CD4-positive, alpha-beta T cell (primary cell): ENCODE measurements around the gene PRICKLE2. TPM values are rescaled to one million over a fixed set of nuclear protein-coding genes. Genes with fewer than 3 reads are reported as not detected.

Source experiments
- ATAC-seq: fragments of 200-7000 bp; cut with Tn5 transposase; one replicate; pipeline ENCODE4 v1.10.0; 2022; ENCODE audit warnings: mild to moderate bottlenecking; ENCODE audit not compliant: poor library complexity
- CTCF ChIA-PET: fragments of 350-600 bp; sonication (Branson Sonifier 250); formaldehyde crosslinking; loops from one replicate; lab custom pipeline; 2021; ENCODE audit warnings: antibody characterized with exemption, inconsistent platforms; lab: Charles Lee
- POLR2A ChIA-PET: fragments of 350-600 bp; sonication (Branson Sonifier 250); formaldehyde crosslinking; loops from one replicate; lab custom pipeline; 2021; ENCODE audit warnings: antibody characterized with exemption, inconsistent platforms; lab: Charles Lee
- DNase-seq, 14 experiments: peaks; one replicate each; pipeline ENCODE4 v3.0.0-alpha.2; 2013 to 2020; ENCODE audit warnings: mixed read lengths in 2 of 14
- H3K27ac ChIP-seq, 2 donors: one replicate each; pipeline versions ENCODE4 v1.5.1 to v1.7.0; 2013; ENCODE audit warnings: low read length in 2 of 2, low read depth in 1 of 2, mild to moderate bottlenecking in 1 of 2
- H3K27me3 ChIP-seq, 2 experiments: 1 replicate in 1 of 2; 2 replicates in 1 of 2; pipeline versions ENCODE4 v1.6.1 to v1.7.0; 2013; ENCODE audit warnings: low read length in 2 of 2, control low read depth in 1 of 2, mild to moderate bottlenecking in 1 of 2, moderate library complexity in 1 of 2; ENCODE audit not compliant: insufficient read depth in 2 of 2, control insufficient read depth in 1 of 2
- H3K36me3 ChIP-seq: one replicate; pipeline ENCODE4 v1.6.1; 2013; ENCODE audit warnings: low read length, control low read depth; ENCODE audit not compliant: insufficient read depth
- H3K4me1 ChIP-seq: one replicate; pipeline ENCODE4 v1.6.1; 2013; ENCODE audit warnings: low read length, control low read depth; ENCODE audit not compliant: insufficient read depth
- H3K4me3 ChIP-seq: one replicate; pipeline ENCODE4 v1.5.1; 2013; ENCODE audit warnings: mild to moderate bottlenecking, low read length, moderate library complexity
- H3K9me3 ChIP-seq, 2 experiments: 1 replicate in 1 of 2; 2 replicates in 1 of 2; pipeline versions ENCODE4 v1.6.1 to v1.7.0; 2013; ENCODE audit warnings: low read length in 2 of 2, mild to moderate bottlenecking in 2 of 2, control low read depth in 1 of 2, moderate library complexity in 1 of 2; ENCODE audit not compliant: control insufficient read depth in 1 of 2, insufficient read depth in 1 of 2
- H3K27ac Mint-ChIP-seq: one replicate; pipeline ENCODE4 v1.8.0; 2020; ENCODE audit warnings: mixed read lengths
- H3K27me3 Mint-ChIP-seq: one replicate; pipeline ENCODE4 v1.8.0; 2021; ENCODE audit warnings: mixed read lengths
- H3K36me3 Mint-ChIP-seq: one replicate; pipeline ENCODE4 v1.8.0; 2021; ENCODE audit warnings: low read depth, mixed read lengths
- H3K4me1 Mint-ChIP-seq: one replicate; pipeline ENCODE4 v1.8.0; 2021; ENCODE audit warnings: low read depth, mixed read lengths
- H3K4me3 Mint-ChIP-seq: one replicate; pipeline ENCODE4 v1.8.0; 2020; ENCODE audit warnings: mild to moderate bottlenecking, mixed read lengths
- H3K9me3 Mint-ChIP-seq: one replicate; pipeline ENCODE4 v1.8.0; 2020; ENCODE audit warnings: mixed read lengths
- intact Hi-C, 2 experiments: fragments of 100-400 bp; cut with DNase I in 1 of 2; cut with micrococcal nuclease in 1 of 2; formaldehyde crosslinking; loops; one replicate each; pipeline versions ENCODE4 v1.15.1 to v1.9.0; 2023 to 2025; cut with DNase I, micrococcal nuclease
- total RNA-seq, 174 experiments: library from RNA in 2 of 174; stranded (reverse) in 2 of 174; gene quantifications; one replicate each; pipeline ENCODE4 v1.2.3 and lab custom pipeline; 2021 to 2026
- TF ChIP-seq, protein P1 (sequence below): fragments of 200-600 bp; IDR thresholded peaks from one replicate; pipeline ENCODE4 v1.8.0; 2022; ENCODE audit warnings: antibody characterized with exemption, mild to moderate bottlenecking

The PRICKLE2 gene
- total RNA-seq, 2 experiments from 2014 or later = not detected

DNA sequence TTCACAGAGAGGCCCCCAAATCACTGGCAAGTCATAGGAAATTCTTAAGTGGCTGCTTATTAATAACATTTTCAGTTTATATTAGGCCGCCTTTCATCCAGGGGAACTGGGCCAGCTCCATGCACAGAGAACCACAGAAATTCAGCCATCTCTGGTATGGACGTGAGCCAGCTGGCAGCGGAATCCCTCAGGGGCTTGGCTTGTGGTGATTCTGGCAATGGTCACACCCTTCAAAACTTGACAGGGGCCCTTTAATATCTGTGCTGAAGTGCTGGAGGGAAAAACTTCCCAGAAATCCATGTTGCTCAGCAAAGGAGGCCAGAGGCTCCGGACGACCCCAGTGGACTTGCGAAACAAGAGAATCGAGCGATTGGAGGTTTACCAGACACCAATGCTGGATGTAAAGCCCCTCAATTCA lies 11.3 kb downstream of the PRICKLE2 start:
- Histone ChIP-seq H3K27ac (no peak overlapping the region), H3K36me3 (no peaks in the 10 kb centered on the region), H3K27me3 (no peaks in the 10 kb centered on the region), H3K9me3 (no peaks in the 10 kb centered on the region), H3K4me3 (no peak overlapping the region), H3K4me1 (no peaks in the 10 kb centered on the region)
- intact Hi-C loops = no loop called here
- ChIA-PET CTCF (no interaction called here), POLR2A (no interaction called here)
- Mint-ChIP-seq H3K36me3 (no peaks in the 10 kb centered on the region), H3K27me3 (peaks cover 4% of the 10 kb centered on the region), H3K4me3 (no peak overlapping the region), H3K27ac (no peak overlapping the region), H3K4me1 (no peaks in the 10 kb centered on the region), H3K9me3 (no peaks in the 10 kb centered on the region)
- TF ChIP-seq, protein P1, sequence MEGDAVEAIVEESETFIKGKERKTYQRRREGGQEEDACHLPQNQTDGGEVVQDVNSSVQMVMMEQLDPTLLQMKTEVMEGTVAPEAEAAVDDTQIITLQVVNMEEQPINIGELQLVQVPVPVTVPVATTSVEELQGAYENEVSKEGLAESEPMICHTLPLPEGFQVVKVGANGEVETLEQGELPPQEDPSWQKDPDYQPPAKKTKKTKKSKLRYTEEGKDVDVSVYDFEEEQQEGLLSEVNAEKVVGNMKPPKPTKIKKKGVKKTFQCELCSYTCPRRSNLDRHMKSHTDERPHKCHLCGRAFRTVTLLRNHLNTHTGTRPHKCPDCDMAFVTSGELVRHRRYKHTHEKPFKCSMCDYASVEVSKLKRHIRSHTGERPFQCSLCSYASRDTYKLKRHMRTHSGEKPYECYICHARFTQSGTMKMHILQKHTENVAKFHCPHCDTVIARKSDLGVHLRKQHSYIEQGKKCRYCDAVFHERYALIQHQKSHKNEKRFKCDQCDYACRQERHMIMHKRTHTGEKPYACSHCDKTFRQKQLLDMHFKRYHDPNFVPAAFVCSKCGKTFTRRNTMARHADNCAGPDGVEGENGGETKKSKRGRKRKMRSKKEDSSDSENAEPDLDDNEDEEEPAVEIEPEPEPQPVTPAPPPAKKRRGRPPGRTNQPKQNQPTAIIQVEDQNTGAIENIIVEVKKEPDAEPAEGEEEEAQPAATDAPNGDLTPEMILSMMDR = no peak
- ATAC-seq (no peak), DNase-seq (no peak)

DNA sequence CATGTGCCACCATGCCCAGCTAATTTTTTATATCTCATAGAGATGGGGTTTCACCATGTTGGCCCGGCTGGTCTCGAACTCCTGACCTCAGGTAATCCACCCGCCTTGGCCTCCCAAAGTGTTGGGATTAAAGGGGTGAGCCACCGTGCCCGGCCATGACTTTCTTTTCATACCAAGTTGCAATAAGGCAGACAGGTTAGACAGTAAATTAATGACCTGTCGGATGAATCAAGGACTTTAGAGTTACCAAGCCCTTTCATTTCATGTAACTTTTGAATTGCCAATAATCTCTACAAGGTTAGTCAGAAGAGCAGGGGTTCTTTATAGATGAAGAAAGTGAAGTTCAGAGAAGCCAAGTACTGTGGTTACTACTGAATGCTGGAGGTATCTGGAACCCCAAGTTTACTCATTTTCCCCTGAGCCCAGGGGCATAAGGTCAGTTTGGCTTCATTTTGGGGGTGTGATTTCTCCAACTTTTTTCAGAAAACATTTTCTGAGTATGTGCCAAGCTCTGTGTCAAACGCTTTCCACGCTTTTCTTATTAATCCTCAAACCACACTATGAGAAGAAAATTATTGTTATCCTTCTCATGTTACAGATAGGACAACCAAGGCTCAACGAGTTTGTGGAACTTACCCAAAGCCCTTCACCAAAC lies 11.9 kb downstream of the PRICKLE2 start:
- Histone ChIP-seq H3K27ac (no peak overlapping the region), H3K4me1 (no peaks in the 10 kb centered on the region), H3K27me3 (no peaks in the 10 kb centered on the region), H3K36me3 (no peaks in the 10 kb centered on the region), H3K9me3 (no peaks in the 10 kb centered on the region), H3K4me3 (no peak overlapping the region)
- CTCF ChIA-PET = no interaction called here
- Mint-ChIP-seq H3K27ac (no peak overlapping the region), H3K4me3 (no peak overlapping the region), H3K4me1 (no peaks in the 10 kb centered on the region), H3K9me3 (no peaks in the 10 kb centered on the region), H3K27me3 (peaks cover 4% of the 10 kb centered on the region), H3K36me3 (no peaks in the 10 kb centered on the region)
- intact Hi-C loops = no loop called here
- DNase-seq (no peak), ATAC-seq (no peak)
- POLR2A ChIA-PET = no interaction called here
- TF ChIP-seq, protein P1 = no peak

DNA sequence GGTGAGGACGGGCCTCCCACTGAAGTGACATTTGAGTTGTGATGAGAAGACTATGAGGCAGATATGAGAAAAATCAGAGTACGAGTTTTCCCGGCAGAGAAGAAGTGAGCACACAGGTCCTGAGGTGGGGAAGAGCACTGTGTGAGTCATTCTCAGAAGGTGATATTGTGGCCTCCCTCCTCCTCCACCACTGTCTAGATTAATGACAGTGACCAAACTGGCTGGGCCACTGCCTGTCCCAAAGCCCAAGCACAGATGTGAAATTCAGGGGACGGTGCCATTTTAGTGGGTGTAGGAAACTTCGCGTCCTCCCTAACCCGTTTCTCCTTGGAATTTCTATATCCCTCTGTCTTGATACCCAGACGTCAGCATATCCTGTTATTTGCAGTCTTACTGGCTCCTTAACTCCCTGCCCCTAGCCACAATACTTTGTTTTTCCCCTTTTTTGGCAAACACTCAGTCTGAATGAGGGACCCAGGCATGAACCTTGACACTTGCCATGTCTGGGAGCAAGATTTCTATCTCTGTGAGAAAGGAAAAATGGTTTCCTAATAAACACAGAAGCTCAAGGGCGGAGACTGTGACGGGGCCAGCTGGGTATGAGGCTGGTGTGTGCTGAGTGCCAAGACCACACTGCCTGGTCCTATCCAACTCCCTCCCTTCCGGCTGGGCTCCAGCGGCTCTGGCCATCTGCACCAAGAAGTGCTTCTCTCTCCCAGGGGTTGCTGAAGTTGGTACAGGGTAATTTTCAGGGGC lies 15.2 kb downstream of the PRICKLE2 start:
- no peaks in the 10 kb centered on the region for H3K4me1 Mint-ChIP-seq
- ChIA-PET POLR2A (no interaction called here), CTCF (no interaction called here)

More for the DNA sequence above, 15.2 kb downstream of the PRICKLE2 start:
- Histone ChIP-seq H3K9me3 (no peaks in the 10 kb centered on the region), H3K4me3 (no peak overlapping the region), H3K4me1 (no peaks in the 10 kb centered on the region), H3K36me3 (no peaks in the 10 kb centered on the region), H3K27me3 (no peaks in the 10 kb centered on the region), H3K27ac (no peak overlapping the region)
- H3K27me3 Mint-ChIP-seq = peaks cover 3% of the 10 kb centered on the region
- ATAC-seq = no peak
- no peak for DNase-seq
- TF ChIP-seq, protein P1 = no peak
- H3K4me3 Mint-ChIP-seq = no peak overlapping the region
- no peaks in the 10 kb centered on the region for H3K9me3 Mint-ChIP-seq
- H3K27ac Mint-ChIP-seq = no peak overlapping the region
- H3K36me3 Mint-ChIP-seq = no peaks in the 10 kb centered on the region
- intact Hi-C loops = no loop called here
